Dermis blood vessel endothelial cell (primary cell): ENCODE data around the gene POMC. TPM values are rescaled to one million over a fixed set of nuclear protein-coding genes. Genes with fewer than 3 reads are reported as not detected.
A peak's percentile ranks its signal among the peaks of the same experiment; 100 is the strongest.
"Not testable (repeated sequence)": the region's sequence is repeated elsewhere in the genome, so short reads cannot be mapped to it uniquely, and the experiment has no call there.

ENCODE experiments used
- DNase-seq: peaks from one replicate; pipeline ENCODE4 v3.0.0; 2010
- total RNA-seq: library from RNA; depleted of rRNA; stranded (reverse); fragments of >200 nt; gene quantifications from 2 replicates; pipeline ENCODE4 v1.2.3, GENCODE V29; 2014

POMC gene
- total RNA-seq, 1 donor from 2014 or later = 3.2 TPM

DNA sequence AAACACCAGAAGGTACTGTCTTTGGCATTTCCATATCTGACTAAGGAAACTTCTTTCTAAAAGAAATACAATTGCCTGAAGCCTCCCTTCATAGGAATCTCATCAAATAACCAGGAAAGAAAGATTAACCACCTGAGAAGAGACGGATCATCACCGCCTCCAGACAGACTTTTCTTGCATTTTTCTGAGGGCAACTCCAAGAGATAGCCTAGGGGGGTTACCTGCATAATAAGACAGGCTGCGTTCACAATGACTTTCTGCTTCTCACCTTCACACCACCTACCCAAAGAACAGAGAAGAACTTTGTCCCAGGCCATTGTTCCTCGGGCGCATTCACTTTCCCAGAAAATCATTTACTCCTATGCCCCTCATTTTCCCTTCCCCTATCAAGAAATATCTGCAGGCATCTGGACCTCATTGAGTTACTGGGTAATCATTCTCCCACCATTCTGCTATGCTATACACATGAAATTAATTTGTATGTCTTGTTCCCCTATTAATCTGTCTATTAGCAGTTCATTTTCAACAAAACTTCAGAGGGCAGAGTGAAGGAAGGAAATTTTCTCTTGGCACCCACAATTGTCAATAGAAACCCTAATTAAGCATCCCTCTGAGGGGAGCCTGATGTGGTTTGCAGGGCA lies 8.3 kb upstream of the POMC start:
- no peak for DNase-seq

DNA sequence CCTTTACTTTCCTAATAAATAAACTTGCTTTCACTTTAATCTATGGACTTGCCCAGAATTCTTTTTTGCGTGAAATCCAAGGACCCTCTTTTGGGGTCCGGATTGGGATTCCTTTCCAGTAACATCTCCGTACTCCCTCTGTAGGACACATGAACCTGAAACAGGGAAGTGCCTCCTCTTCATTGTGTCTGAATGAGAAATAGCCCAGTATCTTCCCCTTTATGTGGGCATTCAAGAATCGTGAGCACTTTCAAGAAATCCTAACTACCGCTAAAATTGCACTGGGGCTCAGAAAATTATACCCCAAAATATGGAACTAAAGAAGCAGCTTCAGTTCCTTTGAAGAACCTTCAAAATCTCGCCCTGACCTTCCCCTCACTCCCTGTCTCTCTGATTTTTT lies 7.8 kb upstream of the POMC start:
- no peak for DNase-seq

DNA sequence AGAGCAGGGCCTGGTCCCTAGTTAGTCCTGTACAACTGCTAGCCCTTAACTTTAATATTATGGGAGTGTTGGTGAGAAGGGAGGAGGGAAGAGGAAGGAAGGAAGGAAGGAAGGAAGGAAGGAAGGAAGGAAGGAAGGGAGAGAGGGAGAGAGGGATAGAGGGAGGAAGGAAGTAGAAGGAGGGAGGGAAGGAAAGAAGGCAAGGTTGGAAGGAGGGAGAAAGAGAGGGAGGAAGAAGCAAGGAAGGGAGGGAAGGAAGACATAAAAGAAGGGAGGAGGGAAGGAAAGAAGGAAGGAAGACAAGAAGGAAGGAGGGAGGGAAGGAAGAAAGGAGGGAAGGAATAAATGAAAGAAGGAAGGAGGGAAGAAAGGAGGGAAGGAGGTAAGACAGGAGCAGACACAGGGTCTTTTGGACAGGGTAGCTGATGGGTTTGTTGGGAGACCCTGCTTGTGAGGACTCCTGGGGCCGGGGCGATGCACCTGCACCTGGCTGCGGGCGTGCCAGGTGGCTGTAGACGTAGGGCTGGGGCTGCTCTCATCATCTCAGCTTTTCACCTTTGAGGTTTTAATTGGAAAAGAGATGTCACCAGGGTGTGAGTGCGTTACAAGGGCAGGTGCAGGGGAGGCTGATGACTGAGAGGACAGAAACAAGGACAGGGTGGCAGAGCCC lies 5.9 kb upstream of the POMC start:
- DNase-seq = no peak

DNA sequence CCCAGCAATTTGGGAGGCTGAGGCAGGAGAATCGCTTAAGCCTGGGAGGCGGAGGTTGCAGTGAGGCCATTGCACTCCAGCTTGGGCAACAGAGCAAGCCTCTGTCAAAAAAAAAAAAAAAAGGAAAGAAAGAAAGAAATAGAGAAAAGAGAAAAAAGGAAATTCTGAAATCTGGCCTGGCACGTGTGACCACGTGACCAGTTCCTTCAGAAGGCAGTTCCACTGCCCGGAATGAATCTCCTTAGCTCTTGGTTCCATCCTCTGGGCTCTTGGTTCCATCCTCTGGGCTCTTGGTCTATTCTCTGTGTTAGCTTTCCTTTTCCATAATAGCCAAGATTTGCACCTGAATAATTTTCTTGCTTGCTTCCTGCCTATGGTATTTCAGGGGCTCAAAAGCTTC lies 5.3 kb upstream of the POMC start:
- no peak for DNase-seq

DNA sequence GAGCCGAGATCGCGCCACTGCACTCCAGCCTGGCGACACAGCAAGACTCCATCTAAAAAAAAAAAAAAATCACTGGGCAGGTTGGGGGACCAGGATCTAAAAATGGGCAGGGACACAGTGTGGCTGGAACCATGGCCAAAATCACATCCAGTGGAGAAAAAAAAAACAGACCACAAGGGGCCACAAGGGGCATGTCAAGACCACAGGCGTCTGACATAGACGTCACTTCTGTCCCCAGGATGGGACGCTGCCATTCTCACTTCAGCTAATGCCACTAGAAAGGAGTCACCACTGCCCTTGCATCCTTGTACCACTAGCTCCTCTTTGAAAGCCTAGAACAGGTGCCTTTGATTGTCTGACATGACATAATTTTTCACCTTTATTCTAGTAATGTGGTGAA lies 2.5 kb upstream of the POMC start:
- DNase-seq = no peak

DNA sequence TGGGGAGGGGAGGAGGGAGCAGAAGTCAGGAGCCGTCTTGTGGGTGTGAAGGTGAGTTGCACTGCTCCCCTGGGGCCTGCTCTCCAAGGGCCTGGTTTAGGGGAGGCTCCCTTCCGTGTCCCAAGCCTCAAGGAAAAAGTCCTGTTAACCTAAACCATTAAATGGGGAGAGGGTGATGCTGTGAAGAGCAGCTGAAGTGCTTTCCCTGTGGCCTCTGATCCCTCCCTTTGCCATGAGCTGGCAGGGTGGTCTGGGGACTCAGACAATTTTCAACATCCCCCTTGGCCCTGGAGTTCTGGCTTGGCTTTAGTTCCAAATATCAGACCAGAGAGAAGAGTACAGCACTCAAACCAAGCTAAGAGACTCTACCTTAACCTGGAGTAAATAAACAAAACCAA lies 692 bp upstream of the POMC start:
- no peak for DNase-seq

DNA sequence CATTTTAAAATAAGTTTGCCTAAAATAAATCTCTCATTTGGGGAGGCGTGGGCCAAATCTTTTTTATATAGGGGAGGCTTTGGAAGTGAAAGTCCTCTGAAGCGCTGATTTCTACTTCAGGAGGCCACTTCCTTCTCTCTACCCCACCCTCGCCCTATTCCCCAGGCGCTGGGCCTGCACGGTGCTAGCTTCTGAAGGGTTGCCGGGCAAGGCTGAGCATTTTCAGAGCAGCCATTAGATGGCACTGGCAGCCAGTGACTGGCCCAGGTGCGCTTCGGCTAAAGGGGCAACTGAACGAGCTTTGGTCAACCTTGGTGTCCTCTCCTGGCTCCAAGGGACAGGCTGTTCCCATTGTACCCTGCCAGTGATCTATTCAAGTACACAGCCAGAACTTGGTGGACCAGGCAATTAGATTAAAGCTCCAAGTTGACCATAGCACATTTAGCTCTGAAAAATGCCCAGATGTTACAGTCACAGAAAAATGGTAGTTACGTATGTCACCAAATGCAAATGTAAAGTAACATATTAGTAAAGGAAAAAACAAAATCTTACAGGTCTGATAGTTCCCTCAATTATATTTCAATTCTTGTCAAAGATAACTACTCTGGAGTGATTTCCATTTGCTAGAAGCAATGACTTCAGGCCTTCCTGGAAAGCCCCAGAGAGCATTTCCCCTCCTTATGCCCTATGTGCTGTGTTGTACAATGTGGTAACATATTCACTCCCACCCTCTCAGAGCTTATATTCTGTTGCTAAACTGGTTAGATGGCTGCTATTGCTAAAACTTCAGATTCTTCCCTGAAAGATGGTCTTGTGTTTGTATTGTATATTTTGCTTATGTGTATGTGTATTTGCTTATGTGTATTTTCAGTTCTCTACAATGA lies 2.1 kb downstream of the POMC start:
- peak; percentile 38 for DNase-seq

DNA sequence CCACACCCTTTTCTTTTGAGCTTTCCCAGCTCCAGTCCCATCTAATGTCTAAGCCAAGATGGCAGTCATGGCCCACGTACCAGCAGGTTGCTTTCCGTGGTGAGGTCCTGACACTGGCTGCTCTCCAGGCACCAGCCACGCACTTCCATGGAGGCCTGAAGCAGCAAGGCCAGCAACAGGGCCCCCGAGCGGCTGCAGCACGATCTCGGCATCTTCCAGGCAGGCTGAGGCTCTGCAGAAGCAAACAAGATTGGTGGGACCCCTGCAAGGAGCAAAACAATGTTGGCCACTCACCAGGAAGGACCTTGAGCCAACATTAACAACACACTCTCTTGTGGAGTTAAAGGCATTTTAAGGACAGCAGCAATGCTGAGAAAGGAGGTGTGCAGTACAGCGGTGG lies 3.8 kb downstream of the POMC start:
- no peak for DNase-seq

DNA sequence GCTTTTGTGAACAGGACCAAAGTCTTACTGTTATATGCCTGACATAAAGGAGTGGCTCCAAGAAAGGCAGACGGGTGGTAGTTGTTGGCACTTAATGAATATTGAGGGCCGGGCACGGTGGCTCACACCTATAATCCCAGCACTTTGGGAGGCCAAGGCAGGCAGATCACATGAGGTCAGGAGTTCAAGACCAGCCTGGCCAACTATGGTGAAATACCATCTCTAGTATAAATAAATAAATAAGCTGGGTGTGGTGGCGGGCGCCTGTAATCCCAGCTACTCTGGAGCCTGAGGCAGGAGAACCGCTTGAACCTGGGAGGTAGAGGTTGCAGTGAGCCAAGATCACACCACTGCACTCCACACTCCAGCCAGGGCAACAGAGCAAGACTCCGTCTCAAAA lies 6.3 kb downstream of the POMC start:
- DNase-seq = not testable (repeated sequence)

DNA sequence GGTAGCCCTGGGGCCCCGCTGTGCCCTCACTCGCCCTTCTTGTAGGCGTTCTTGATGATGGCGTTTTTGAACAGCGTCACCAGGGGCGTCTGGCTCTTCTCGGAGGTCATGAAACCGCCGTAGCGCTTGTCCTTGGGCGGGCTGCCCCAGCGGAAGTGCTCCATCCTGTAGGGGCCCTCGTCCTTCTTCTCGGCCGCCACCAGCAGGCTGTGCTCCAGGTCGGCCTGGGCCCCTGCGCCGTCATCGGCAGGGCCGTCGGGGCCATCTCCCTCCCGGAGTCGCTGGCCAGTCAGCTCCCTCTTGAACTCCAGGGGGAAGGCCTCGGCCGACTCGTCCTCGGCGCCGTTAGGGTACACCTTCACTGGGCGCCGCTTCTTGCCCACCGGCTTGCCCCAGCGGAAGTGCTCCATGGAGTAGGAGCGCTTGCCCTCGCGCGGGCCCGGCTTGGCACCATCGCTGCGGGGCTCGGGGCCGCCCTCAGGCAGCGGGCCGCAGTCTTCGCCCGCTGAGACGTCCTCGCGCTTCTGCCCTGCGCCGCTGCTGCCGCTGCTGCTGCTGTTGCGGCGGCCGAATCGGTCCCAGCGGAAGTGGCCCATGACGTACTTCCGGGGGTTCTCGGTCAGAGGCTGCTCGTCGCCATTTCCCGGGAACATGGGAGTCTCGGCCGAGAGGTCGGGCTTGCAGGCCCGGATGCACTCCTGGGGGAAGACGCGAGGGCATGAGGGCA lies 7.2 kb downstream of the POMC start:
- peak; percentile 49 for DNase-seq

DNA sequence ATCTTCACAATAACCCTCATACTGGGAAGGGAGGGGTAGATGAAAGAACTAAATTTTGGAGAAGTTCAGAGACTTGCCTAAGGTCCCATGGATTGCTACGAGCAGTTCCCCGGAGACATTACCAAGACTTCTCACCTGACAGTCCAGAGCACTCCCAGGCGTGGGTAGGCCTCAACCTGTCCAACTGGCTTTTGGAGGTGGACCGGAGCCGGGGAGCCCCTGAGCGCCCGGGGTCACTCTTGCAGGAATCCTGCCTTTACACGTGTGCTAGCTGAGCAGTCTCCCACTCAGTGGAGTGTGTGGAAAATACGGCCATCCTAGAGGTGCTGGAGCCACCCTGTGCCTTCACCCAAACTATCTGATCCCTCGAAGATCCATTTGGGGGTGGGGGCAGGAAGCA lies 8.0 kb downstream of the POMC start:
- no peak for DNase-seq

DNA sequence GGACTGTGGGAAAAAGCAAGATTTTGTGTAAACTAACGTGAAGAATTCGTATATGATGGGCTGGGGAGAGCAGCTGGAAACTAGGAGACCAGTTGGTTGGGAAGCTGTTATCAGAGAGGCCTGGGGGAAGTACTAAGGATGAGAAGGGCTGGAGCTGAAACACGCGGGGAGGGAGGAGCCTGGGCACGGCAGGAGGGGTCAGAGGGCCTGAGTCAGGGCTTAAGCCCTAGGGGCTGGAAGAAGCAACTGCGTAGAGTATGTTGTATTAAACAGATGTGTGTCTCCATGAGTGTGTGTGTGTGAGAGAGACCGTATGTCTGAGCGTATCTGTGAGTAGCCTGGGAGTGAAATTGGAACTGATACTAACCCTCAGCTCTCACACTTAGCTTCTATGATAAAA lies 8.4 kb downstream of the POMC start:
- no peak for DNase-seq

DNA sequence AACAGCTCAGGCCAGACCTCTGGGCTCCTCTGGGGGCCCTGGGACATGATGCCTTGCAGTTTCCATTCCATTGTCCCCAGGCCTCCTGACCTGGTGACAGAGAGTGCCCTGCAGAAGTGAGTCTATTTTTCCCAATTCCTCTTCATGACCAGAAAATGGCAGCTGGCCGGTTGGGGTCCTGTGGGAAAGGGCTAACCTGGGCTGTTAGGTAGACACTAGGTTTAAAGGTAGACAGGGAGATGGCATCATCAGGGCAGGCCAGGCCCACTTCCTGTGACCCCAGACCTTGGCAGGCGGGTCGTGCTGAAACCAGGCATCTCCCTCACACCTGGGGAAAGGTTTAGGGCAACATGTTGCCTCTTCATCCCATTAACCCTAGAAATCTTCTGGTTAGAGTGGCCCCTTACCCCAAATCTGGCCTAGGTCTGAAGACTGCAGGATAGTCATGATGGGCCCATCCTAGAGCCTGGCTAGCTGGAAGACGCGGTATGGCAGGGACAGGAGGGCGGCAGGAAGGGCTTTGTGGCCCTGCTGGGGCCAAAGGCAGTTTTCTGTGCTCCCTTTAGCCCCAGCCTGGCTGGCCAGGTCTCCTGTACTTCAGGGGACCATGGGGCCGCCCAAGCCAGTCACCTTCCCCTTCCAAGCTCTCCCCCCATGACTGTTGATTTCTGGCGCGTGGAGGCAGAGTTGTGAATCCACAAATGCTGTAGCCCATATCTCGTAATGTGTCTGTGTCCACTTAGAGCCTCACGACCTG lies 10.1 kb downstream of the POMC start:
- no peak for DNase-seq

DNA sequence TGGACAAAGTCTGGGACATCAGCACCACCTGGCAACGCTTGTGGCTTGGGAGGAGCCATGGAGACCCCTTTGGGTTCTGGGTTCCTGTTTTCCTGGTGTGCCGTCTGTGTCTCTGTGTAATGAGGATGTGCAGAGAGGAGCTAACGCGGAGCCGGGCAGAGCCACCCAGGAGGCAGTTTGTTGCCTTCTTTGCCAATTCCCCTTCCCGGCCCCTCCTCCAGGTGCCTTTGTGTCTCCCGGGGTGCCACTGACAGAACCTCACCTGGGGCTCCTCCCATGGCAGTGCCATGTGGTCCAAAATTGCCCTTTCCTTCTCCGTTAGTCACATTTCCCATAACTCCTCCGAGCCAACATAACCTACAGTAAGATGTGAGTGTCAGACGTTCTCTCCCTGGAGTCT lies 13.0 kb downstream of the POMC start:
- DNase-seq = no peak

DNA sequence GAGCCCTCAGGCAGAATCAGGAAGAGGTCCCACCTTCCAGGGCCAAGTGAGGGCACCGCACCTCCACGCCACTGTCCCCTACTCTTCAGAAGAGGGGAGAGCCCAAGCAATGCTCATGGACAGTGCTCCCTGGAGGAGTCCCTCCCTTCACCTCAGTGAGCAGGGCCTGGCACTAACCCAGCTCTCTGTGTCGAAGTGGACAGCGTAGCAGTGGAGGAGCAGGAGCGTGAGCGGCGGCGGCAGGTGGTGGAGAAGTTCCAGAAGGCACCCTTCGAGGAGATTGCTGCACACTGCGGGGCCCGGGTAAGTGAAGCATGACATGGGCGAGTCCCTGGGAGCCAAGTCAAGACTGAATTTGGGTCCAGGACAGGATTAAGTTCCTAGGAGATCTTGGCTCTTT lies 16.7 kb downstream of the POMC start:
- DNase-seq = no peak

DNA sequence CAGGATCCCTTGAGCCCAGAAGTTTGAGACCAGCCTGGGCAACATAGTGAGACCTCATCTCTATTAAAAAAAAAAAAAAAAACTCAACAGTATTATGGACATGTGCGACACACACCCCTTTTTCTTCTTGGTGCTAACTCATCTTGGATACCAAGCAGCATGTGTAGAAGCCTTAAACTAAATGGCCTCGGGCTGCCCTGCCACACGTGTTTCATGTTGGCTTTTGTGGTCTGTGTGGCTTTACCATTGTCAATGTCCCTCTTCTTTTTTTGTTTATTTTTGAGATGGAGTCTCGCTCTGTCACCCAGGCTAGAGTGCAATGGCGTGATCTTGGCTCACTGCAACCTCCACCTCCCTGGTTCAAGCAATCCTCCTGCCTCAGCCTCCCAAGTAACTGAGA lies 17.4 kb downstream of the POMC start:
- not testable (repeated sequence) for DNase-seq

DNA sequence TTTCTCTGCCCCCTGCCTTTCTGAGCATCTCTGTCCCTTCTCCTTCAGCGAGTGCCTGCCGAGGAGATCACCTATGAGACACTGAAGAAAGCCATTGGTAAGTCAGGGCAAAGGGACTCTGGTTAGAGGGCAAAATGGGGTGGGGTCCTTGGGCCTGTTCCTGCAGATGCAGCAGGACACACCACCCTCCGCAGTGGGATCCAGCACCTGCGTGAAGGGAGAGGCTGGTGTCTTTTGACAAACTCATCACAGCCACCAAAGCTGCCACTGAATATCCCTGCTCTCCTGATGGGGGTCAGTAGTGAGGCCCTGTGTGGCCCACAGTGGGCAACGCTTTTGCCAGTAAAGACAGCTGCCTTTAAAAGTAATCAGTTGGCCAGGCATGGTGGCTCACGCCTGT lies 18.7 kb downstream of the POMC start:
- DNase-seq = no peak

DNA sequence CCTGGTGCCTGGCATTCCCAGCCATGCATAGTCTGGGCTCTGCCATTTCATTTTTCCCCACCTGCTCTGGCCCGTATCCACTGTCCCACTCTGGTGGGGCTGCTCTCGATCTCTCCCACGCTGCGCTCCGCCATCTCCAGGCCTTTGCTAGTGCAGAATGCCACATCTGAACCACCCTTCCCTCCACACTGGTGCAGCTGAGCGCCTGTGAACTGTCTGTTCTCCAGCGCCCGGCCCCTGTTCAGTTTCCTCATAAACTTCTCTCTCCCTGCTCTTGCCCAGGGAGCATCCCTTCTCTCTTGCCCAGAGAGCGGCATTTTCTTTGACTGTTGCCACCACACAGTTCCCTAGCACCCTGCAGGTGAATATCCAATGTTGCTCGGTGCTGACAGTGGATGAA lies 21.5 kb downstream of the POMC start:
- DNase-seq = no peak

DNA sequence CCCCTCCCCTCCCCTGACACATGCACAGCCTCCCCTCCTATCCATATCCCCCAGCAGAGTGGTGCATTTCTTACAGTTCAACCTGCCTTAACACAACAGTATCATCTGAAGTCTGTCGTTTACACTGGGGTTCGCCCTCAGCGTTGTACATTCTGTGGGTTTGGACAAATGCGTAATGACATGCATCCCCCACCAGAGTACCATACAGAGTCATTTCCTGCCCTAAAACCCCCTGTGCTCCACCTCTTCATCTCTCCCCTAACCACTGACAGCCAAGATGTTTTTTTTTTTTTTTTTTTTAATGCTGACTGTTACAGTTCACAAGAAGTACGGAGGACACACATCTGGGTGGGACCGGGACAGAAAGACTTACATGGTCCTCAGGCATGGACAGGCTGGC lies 22.6 kb downstream of the POMC start:
- no peak for DNase-seq

DNA sequence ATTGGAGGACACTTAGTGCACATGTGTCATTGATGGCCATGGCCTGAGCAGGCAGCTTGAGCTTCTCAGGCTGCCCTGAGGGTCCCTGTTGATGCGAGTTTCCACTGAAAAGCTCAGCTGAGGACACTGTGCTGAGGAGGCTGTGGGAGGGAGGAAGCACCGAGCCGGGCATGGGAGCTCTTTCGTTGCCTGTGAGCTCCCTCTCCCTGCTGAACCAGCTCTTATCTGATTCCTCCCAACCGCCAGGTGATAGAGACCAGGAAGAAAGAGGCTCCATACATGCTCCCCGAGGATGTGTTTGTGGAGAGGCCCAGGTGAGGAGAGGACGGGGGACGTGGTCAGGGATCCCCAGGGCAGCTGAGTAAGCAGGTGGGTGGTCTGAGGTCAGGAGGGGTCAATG lies 27.3 kb downstream of the POMC start:
- DNase-seq = no peak

DNA sequence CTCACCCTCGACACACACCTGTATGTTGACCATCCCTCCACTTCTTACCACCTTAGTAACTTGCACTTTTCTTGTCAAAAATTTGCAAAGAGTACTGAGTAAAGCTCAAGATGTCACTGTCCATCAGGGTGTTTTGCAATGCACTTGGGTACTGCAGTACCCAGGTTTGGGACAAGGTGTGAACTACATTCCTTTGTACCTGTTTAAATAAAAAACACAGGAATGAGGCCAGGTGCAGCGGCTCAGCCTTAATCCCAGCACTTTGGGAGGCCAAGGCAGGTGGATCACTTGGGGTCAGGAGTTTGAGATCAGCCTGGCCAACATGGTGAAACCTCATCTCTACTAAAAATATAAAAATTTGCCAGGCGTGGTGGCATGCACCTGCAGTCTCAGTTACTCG lies 27.8 kb downstream of the POMC start:
- DNase-seq = not testable (repeated sequence)

DNA sequence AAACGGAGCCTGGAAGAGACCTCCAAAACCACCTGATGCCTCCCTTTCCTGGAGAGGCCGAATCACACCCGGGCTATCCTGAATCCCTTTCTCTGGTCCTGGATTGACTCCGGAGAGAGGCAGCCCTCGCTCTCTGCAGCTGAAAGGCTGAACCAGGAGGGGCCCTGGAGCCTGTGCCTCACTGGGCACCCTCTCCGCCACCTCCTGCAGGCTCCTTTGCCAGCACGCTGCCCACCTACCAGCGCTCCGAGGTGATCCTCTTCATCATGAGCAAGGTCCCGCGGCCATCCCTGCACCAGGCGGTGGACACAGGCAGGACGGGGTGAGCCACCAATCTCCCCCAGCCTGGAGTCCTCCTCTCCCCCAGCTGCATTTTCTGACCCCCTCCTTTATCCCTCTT lies 35.7 kb downstream of the POMC start:
- no peak for DNase-seq

DNA sequence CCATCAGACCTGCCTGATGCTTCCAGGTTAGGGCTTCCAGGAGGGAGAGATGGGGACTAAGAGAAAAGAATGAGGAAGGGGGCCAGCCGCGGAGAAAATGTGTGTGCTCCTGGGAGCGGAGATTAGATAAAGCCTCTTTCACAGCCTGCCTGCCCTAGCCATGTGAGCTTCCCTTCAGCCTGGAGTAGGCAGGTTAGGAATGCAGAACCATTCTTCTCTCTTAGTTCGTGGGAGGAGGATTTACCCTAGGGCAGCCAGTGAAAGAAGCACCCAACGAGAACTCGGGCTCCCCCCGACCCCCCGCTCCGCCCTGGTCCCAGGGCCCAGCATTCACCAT lies 36.1 kb downstream of the POMC start:
- DNase-seq = no peak
